Fibroblast of lung (primary cell): ENCODE results near the gene PRUNE2. TPM values are rescaled to one million over a fixed set of nuclear protein-coding genes. Genes with fewer than 3 reads are reported as not detected.

Experiments used
- DNase-seq, 2 donors: peaks; one replicate each; pipeline versions ENCODE4 v3.0.0 to v3.0.0-alpha.2; 2010; ENCODE audit warnings: low read depth in 2 of 2
- H2AFZ ChIP-seq: 2 replicates; pipeline ENCODE4 v1.5.1; 2012; ENCODE audit warnings: low read length, control low read depth, inconsistent platforms
- H3K27ac ChIP-seq: 2 replicates; pipeline ENCODE4 v1.5.1; 2011; ENCODE audit warnings: low read length, control low read depth; ENCODE audit not compliant: insufficient read depth
- H3K27me3 ChIP-seq: 2 replicates; pipeline ENCODE4 v1.5.1; 2011; ENCODE audit warnings: mild to moderate bottlenecking, low read length; ENCODE audit not compliant: control insufficient read depth, insufficient read depth
- H3K36me3 ChIP-seq: 2 replicates; pipeline ENCODE4 v1.5.1; 2011; ENCODE audit warnings: low read length; ENCODE audit not compliant: control insufficient read depth, insufficient read depth
- H3K4me1 ChIP-seq: 2 replicates; pipeline ENCODE4 v1.5.1; 2011; ENCODE audit warnings: low read length; ENCODE audit not compliant: control insufficient read depth, insufficient read depth; ENCODE audit errors: extremely low read depth
- H3K4me2 ChIP-seq: 2 replicates; pipeline ENCODE4 v1.5.1; 2011; ENCODE audit warnings: low read length, control low read depth; ENCODE audit not compliant: insufficient read depth; ENCODE audit errors: extremely low read depth
- H3K4me3 ChIP-seq, 4 experiments: fragments of 200-600 bp in 1 of 4; sonication (generic) in 1 of 4; replicated peaks in 1 of 4; 2 replicates each; pipeline ENCODE4 v1.5.1; 2011 to 2016; ENCODE audit warnings: low read length in 4 of 4, low read depth in 3 of 4, mild to moderate bottlenecking in 3 of 4, control low read depth in 2 of 4, inconsistent platforms in 1 of 4, mixed read lengths in 1 of 4; ENCODE audit not compliant: insufficient read depth in 1 of 4; ENCODE audit errors: control extremely low read depth in 1 of 4
- H3K79me2 ChIP-seq: 2 replicates; pipeline ENCODE4 v1.5.1; 2012; ENCODE audit warnings: mild to moderate bottlenecking, low read length, inconsistent platforms; ENCODE audit not compliant: control insufficient read depth, insufficient read depth
- H3K9ac ChIP-seq: 2 replicates; pipeline ENCODE4 v1.5.1; 2011; ENCODE audit warnings: mild to moderate bottlenecking, low read length, control low read depth; ENCODE audit not compliant: insufficient read depth
- H3K9me3 ChIP-seq: 2 replicates; pipeline ENCODE4 v1.5.1; 2012; ENCODE audit warnings: low read depth, low read length; ENCODE audit not compliant: control insufficient read depth, insufficient read depth
- H4K20me1 ChIP-seq: 2 replicates; pipeline ENCODE4 v1.5.1; 2011; ENCODE audit warnings: low read length; ENCODE audit not compliant: control insufficient read depth, insufficient read depth; ENCODE audit errors: extremely low read depth
- EZH2 ChIP-seq: IDR thresholded peaks from 2 replicates; pipeline ENCODE4 v1.5.1; 2012; ENCODE audit warnings: low read length, control low read depth, mild to moderate bottlenecking; ENCODE audit errors: missing control alignments
- polyA plus RNA-seq, 2 donors: library from polyadenylated mRNA; depleted of rRNA in 1 of 2; stranded (reverse) in 1 of 2; unstranded in 1 of 2; fragments of >200 nt; gene quantifications; 2 replicates each; pipeline ENCODE4 v1.2.1, GENCODE V29; 2011 to 2012; ENCODE audit warnings: missing spikeins in 1 of 2
- total RNA-seq: library from RNA; depleted of rRNA; stranded (reverse); fragments of >200 nt; gene quantifications from 2 replicates; pipeline ENCODE4 v1.2.1, GENCODE V29; 2014
- TF ChIP-seq, protein P1 (sequence below), 2 donors: IDR thresholded peaks in 1 of 2; conservative IDR thresholded peaks in 1 of 2; 1 replicate in 1 of 2; 2 replicates in 1 of 2; pipeline ENCODE4 v1.5.1; 2011 to 2012; ENCODE audit warnings: low read length in 2 of 2, control low read depth in 1 of 2, inconsistent platforms in 1 of 2, low read depth in 1 of 2, mild to moderate bottlenecking in 1 of 2

PRUNE2 gene
- total and polyA plus RNA-seq, 2 donors (not counting 1 experiment from before 2014, with no cell fraction given): 5.4 to 95.6 TPM

GRCh38 chr9:76880210-76880609 is 25.7 kb downstream of the PRUNE2 start:
- Histone ChIP-seq H3K9me3 (no peaks in the 10 kb centered on the region), H3K4me3 (no peak overlapping the region), H3K9ac (no peak overlapping the region), H2AFZ (no peak overlapping the region), H3K27ac (no peak overlapping the region), H4K20me1 (no peaks in the 10 kb centered on the region), H3K79me2 (no peaks in the 10 kb centered on the region), H3K4me1 (no peaks in the 10 kb centered on the region), H3K27me3 (no peaks in the 10 kb centered on the region), H3K36me3 (no peaks in the 10 kb centered on the region), H3K4me2 (no peak overlapping the region)
- TF ChIP-seq, protein P1, sequence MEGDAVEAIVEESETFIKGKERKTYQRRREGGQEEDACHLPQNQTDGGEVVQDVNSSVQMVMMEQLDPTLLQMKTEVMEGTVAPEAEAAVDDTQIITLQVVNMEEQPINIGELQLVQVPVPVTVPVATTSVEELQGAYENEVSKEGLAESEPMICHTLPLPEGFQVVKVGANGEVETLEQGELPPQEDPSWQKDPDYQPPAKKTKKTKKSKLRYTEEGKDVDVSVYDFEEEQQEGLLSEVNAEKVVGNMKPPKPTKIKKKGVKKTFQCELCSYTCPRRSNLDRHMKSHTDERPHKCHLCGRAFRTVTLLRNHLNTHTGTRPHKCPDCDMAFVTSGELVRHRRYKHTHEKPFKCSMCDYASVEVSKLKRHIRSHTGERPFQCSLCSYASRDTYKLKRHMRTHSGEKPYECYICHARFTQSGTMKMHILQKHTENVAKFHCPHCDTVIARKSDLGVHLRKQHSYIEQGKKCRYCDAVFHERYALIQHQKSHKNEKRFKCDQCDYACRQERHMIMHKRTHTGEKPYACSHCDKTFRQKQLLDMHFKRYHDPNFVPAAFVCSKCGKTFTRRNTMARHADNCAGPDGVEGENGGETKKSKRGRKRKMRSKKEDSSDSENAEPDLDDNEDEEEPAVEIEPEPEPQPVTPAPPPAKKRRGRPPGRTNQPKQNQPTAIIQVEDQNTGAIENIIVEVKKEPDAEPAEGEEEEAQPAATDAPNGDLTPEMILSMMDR (conservative IDR thresholded peaks at IDR 0.05 in 1 of 2, IDR thresholded peaks at IDR 0.05 in 1 of 2; ENCODE audit: low read depth in 1 of 2, low read length in 2 of 2): no peak
- no peak for TF ChIP-seq EZH2
- DNase-seq: no peak

- Histone ChIP-seq H3K4me2 (no peak overlapping the region), H3K9me3 (no peaks in the 10 kb centered on the region), H3K4me3 (no peak overlapping the region), H3K27me3 (no peaks in the 10 kb centered on the region), H2AFZ (no peak overlapping the region), H3K79me2 (no peaks in the 10 kb centered on the region), H3K4me1 (no peaks in the 10 kb centered on the region), H3K27ac (no peak overlapping the region), H3K9ac (no peak overlapping the region), H4K20me1 (no peaks in the 10 kb centered on the region), H3K36me3 (no peaks in the 10 kb centered on the region)
- no peak for DNase-seq
- TF ChIP-seq EZH2: no peak
- TF ChIP-seq, protein P1 (conservative IDR thresholded peaks at IDR 0.05 in 1 of 2, IDR thresholded peaks at IDR 0.05 in 1 of 2; ENCODE audit: low read depth in 1 of 2, low read length in 2 of 2): no peak
These were observed 27.0 kb downstream of the PRUNE2 start for GRCh38 chr9:76878933-76879332.

GRCh38 chr9:76877961-76878360 is 28.0 kb downstream of the PRUNE2 start:
- Histone ChIP-seq H3K27ac (no peak overlapping the region), H3K4me2 (no peak overlapping the region), H3K4me3 (no peak overlapping the region), H3K79me2 (no peaks in the 10 kb centered on the region), H2AFZ (no peak overlapping the region), H3K9ac (no peak overlapping the region), H4K20me1 (no peaks in the 10 kb centered on the region), H3K27me3 (no peaks in the 10 kb centered on the region), H3K36me3 (no peaks in the 10 kb centered on the region), H3K4me1 (peaks cover under 1% of the 10 kb centered on the region), H3K9me3 (no peaks in the 10 kb centered on the region)
- DNase-seq: peak in 1 of 2 donors; percentile 15
- no peak for TF ChIP-seq EZH2
- TF ChIP-seq, protein P1 (conservative IDR thresholded peaks at IDR 0.05 in 1 of 2, IDR thresholded peaks at IDR 0.05 in 1 of 2; ENCODE audit: low read depth in 1 of 2, low read length in 2 of 2): no peak
